ENCODE results near the gene DNPH1.

DNPH1 gene, protein sequence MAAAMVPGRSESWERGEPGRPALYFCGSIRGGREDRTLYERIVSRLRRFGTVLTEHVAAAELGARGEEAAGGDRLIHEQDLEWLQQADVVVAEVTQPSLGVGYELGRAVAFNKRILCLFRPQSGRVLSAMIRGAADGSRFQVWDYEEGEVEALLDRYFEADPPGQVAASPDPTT
- 13.8 to 64.8 (median 31.6) reads per million in 18 experiments for total RNA-seq

DNA sequence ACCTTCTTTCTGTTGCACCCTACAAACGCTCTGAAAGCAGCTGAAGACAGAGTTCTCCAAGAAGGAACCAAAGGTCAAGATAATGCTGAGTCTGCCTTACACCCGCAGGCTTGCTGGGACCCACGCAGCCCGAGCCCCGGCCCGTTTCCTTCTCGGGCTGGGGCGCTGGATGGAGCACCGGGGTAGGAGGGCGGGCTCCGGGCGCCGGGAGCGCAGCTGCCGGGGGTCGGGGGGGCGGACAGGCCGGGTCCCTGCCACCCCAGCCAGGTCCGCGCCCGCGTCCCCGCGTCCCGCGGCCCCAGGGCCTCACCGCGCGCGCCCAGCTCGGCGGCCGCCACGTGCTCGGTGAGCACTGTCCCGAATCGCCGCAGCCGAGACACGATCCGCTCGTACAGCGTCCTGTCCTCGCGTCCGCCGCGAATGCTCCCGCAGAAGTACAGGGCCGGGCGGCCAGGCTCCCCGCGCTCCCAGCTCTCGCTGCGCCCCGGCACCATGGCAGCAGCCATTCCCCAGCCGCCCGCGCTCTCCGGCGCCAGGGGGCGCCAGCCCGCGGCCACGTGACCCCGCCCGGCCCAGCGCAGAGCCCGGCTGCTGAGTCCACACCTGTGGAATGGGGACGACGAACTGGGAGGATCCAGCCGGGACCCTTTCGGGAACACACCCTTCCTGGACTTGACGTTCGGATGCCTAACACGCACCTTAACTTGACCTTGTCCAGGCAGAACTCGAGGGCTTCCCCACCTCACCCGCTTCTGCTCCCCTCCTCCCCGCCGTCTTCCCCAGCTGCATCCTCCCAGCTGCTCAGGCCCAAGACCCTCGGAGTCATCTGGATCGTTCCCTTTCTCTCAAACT is at the start of gene DNPH1:
TSS of gene DNPH1 (minus strand) at position 531 of the 852 bp plus-strand sequence. CDS start at position 506, 25 bp downstream.
- DNase-seq = peak; percentile 58 to 71

DNA sequence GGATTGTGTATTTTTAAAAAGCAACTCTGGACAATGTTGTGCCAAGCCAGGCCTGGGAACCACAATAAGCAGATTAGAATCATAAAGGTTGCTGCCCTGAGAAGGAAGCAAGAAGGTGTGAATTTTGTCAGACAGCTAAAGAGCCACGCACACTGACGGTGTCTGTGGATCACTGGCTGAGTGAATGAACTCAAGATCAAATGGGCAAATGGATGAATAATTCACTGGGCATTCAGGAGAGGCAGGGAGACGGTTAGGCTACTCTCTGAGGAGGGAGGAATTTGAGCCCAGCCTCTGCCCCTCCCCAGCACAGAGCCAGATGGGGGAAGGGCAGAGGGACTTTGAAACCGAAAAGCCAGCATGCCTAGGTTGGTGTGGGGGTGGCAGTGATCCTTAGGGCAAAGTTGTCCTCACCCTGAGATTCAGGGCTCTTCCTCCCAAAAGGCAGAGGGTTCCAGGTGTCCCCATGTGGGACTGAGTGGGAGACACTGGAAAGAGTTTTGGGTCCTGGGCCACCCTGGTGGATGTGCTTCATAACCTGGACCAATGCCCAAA is 49.3 kb upstream of the DNPH1 start:
- no peak for DNase-seq

GRCh38 chr6:43277643-43278523 is 48.6 kb upstream of the DNPH1 start:
- no peak for DNase-seq

DNA sequence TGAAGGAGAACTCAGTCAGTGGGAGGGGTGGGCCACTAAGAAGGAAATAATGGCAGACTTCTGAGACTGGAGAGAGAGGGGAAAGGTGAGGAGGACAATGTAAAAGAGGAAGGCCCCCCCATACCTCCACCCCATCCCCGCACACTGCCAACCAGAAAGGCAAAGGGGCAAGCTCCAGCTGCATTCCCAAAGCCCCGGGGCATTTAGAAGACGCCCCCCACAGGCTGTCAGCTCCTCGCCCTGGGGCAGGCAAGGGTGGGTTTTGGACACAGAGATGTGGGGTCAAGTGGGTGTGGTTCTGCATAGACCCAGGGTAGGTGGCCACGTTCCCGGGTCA is 48.0 kb upstream of the DNPH1 start:
- DNase-seq = no peak

DNA sequence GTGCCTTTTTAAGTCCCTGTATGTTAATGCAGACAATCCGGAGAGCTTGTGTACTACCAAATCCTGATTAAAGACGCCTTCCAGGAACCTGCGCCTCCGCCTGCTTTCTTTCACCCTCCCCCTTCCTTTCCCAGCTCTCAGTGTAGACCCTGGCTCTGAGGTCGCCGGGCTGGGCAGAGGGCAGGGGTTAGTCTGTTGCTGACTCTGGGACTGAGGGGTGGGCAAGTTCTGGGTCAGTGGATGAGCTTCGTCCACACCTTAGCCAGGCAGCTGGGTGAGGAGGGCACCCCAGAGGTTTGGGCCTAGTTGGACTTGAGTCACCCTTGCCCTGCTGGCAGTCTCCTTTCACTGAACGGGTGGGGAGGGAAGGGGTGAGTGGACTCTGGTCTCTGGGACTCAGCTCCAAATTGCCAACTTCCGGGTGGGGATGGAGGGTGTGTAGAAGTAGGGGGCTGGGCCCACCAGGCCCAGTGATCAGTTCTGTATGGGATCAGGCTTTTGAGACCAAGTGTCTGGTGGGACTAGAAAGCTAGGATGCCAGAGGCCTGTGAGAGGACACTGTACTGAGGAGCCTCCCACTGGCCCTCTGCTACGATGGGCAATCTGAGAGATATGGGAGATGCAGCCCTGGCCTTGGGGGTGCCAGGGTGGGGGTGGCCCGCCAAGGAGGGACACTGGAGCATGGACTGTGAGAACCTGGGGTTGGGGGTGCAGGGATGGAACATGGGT is 47.5 kb upstream of the DNPH1 start:
- DNase-seq = no peak

DNA sequence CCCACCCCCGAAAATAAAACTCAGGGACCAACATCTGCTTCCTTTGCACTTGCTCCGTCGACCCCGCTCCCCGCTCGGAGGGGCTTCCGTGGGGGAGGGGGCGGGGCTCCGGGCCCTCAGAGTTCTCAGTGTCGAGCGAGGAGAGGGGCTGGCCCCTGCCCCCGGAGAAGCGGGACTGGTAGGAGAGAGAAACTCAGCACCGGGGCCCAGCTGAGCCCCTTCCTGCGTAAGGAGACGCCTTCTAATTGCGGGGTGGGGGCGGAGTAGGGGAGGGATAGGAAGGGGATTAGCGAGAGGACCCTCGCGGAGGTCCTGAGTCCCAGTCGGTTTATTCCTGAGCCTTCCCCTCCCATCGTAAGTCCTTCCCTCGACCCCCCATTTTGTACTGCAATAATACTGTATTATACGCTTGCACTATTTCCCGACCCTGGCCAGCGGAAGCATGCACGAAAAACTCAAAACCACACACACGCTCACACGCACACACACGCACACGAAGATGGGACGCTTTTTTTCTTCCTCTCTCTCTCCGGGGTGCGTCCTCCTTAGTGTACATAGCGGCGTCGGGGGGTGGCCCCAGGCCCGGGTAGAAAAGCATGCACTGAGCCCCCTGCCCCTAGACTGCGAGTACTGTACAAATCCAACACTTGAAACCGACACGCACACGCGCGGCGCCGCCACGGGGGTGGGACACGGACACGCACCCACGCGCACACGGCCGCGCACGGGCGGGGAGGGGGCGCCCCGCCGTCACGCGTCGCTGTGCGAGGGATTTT is 46.7 kb upstream of the DNPH1 start:
- peak in 1 of 2 donors; percentile 13 for DNase-seq

- no peak for DNase-seq
Observed at GRCh38 chr6:43274916-43275597, 45.8 kb upstream of the DNPH1 start.

- no peak for DNase-seq
Observed at GRCh38 chr6:43274127-43274915, 45.0 kb upstream of the DNPH1 start.

DNA sequence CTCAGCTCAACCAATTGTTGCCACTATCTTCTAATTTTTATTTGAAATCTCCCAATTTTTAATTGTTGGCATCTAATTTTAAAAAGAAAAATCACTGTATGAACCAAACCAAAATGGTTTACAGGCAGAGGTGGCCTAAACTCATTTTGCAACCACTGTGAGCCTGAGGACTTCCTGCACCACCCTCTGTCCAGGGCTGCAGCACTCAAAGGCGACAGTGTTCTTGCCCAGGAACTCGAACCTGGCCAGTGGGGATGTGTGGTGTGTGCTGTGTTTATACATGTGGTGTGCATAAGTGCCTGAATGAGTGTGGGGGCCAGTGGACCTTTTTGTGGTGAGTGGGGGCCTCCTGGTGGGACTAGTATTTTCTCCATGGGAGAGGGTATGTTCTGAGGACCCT is 44.4 kb upstream of the DNPH1 start:
- no peak for DNase-seq

- DNase-seq = no peak
Observed at GRCh38 chr6:43271944-43272343, 42.7 kb upstream of the DNPH1 start.

GRCh38 chr6:43271103-43271815 is 42.0 kb upstream of the DNPH1 start:
- DNase-seq = no peak

- DNase-seq = no peak
Observed at GRCh38 chr6:43269273-43270007, 40.2 kb upstream of the DNPH1 start.

- DNase-seq = no peak
Observed at GRCh38 chr6:43268782-43269272, 39.5 kb upstream of the DNPH1 start.

DNA sequence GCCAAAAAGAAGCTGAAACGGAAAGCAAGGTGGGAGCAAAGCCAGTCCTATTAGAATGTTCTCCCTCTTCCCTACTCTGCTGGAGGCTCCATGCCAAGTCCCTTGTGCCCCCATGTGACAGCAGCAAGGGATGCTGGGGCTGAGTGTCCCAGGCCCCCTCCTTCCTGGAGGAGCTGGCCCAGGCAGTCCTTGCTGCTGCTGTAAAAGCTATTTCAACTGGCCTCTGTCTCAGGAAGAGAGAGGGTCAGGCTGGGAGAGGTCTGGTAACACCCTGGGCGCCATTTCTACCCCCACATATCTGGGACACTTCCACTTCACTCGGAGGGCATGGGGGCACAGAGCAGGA is 39.0 kb upstream of the DNPH1 start:
- peak in 1 of 2 donors; percentile 18 for DNase-seq

DNA sequence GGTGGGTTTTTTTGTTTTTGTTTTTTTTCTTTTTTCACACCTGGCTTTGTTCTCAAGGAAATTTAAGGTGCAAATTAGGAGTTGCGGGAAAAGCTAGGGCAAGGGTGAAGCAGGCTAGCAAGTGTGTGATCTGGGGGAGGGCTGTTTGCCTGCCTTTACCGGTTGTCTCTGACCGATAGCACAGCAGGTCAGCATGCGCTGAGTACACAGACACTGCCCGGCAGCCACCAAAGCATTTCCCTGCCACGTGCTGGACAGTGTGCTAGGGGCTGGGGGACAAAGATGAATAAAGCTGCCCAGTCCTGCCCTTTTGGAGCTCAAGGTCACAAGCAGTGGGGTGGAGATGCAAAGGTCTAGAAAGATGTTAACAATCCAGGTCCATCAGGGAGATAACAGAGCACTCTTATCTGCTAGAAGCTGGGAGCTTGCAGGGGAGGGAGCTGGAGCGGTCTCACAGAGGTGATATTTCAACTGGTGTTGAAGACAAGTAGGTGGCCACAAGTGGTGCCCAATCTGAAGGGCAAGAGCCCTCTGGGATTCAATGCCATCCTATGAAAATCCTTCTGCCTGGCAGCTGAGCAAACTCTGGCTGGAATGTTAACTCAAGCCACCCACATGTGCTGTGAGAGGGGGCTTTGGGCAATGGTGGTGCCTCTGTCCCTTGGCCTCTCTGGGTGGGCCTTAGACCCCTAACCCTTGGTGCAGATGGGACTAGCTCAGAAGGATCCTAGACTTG is 38.5 kb upstream of the DNPH1 start:
- DNase-seq = no peak

DNA sequence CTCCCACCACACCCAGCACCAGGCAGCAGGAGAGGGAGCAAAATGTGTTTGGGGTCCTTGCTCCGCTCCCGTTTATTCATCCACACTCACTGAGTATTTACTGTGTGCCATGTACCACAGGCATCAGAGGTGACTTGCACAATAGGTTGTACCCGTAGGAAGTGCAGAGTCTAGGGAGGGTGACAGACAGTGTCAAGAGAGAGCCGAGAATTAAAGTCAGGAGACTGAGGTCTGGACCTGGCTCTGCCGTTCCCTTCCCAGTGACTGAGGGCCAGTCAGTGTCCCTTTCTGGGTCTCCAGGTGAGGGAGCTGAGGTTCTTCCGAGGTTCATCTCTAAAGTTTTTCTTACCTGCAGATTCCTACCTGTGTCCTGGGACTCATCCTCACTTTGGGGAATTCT is 36.3 kb upstream of the DNPH1 start:
- DNase-seq = no peak

DNA sequence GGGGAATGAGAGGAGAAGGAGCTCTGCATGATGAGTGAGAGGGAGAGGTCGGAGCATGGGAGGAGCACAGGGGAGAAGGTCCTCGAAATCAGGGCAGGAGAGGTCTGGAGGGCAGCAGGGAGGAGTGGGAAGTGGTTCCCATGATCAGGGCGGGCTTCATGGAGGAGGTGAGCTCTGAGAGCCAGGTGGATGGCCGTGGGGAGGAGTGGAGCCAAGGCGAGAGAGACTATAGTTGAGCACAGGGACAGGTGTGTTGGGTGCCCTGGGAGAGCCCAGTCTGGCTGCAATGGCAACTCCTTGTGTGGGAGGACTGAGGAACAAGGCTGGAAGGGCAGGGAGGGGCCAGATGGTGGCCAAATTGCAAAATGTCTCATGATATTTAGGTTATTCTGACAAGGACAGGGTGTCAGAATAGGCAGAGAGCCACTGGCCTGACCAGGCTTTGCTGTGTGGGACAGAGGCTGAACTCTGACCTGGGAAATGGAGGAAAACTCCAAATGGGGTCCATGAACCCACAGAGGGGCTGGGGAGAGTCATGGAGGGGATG is 35.4 kb upstream of the DNPH1 start:
- peak; percentile 70 for DNase-seq
